ENCODE measurements around the gene MUC4. TPM values are rescaled to one million over a fixed set of nuclear protein-coding genes. Genes with fewer than 3 reads are reported as not detected.

MUC4 gene
- total RNA-seq, 2 experiments from 2014 or later: 0.03 to 0.26 TPM

DNA sequence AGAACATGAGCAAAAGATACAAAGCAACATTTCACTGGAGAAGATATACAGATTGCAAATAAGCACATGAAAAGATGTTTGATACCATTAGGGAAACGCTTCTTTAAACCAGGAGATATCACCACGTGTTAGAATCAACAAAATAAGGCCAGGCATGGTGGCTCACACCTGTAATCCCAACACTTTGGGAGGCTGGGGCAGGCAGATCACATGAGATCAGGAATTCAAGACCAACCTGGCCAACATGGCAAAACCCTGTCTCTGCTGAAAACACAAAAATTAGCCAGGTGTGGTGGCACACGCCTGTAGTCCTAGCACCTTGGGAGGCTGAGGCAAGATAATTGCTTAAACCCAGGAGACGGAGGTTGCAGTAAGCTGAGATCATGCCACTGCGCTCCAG lies 111.4 kb downstream of the MUC4 start:
- H3K36me3 Mint-ChIP-seq: peaks cover 10% of the 10 kb centered on the region
- no peak for DNase-seq
- no peak overlapping the region for H3K4me3 Mint-ChIP-seq
- H3K9me3 Mint-ChIP-seq (ENCODE audit: low read depth): no peaks in the 10 kb centered on the region
- ATAC-seq: no peak
- H3K27me3 Mint-ChIP-seq: no peaks in the 10 kb centered on the region
- no peak overlapping the region for H3K27ac Mint-ChIP-seq
- no peaks in the 10 kb centered on the region for H3K4me1 Mint-ChIP-seq
- CTCF ChIA-PET: interaction anchor here (0.7 kb wide), 2 partner anchors 210 to 414 kb away, joined by 3 to 4 read pairs; no protein-coding TSS in a partner anchor

DNA sequence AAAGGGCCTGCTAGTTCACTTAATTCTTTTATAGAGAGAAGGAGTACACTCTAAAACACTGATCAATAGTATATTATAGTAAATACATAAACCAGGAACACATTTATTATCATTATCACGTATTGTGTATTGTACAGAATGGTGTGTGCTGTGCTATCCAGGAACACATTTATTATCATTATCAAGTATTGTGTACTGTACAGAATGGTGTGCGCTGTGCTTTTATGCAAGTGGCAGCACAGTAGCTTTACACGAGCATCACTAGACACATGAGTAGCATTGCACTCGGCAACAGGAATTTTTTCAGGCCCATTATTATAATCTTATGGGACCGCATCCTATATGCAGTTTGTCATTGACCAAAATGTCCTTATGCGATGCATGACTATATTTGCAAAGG lies 111.9 kb downstream of the MUC4 start:
- DNase-seq: no peak
- Mint-ChIP-seq H3K4me3 (no peak overlapping the region), H3K9me3 (ENCODE audit: low read depth) (no peaks in the 10 kb centered on the region), H3K36me3 (peaks cover 14% of the 10 kb centered on the region), H3K27me3 (no peaks in the 10 kb centered on the region), H3K27ac (no peak overlapping the region), H3K4me1 (no peaks in the 10 kb centered on the region)
- CTCF ChIA-PET: interaction anchor here (1.1 kb wide), 1 partner anchor 151 kb away, joined by 3 read pairs; no protein-coding TSS in a partner anchor
- no peak for ATAC-seq

DNA sequence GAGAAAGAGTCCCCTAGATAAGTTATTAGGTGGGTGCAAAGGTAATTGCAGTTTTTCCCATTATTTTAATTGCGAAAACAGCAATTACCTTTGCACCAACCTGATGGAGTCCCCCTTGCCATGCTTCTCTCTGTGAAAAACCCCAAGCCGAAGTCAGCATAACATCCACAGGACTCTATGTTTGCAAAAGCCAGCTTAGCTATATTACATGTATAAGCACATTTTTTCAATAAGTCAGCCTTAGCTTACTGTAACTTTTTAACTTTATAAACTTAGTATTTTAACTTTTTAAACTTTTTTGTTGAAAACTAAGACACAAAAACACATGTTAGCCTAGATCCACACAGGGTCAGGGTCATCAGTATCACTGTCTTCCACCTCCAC lies 112.3 kb downstream of the MUC4 start:
- H3K9me3 Mint-ChIP-seq (ENCODE audit: low read depth): no peaks in the 10 kb centered on the region
- CTCF ChIA-PET: interaction anchor here (1.1 kb wide), 1 partner anchor 151 kb away, joined by 3 read pairs; no protein-coding TSS in a partner anchor
- DNase-seq: no peak
- H3K36me3 Mint-ChIP-seq: peaks cover 14% of the 10 kb centered on the region
- no peaks in the 10 kb centered on the region for H3K27me3 Mint-ChIP-seq
- ATAC-seq: no peak
- H3K4me1 Mint-ChIP-seq: no peaks in the 10 kb centered on the region
- H3K4me3 Mint-ChIP-seq: no peak overlapping the region
- H3K27ac Mint-ChIP-seq: no peak overlapping the region

DNA sequence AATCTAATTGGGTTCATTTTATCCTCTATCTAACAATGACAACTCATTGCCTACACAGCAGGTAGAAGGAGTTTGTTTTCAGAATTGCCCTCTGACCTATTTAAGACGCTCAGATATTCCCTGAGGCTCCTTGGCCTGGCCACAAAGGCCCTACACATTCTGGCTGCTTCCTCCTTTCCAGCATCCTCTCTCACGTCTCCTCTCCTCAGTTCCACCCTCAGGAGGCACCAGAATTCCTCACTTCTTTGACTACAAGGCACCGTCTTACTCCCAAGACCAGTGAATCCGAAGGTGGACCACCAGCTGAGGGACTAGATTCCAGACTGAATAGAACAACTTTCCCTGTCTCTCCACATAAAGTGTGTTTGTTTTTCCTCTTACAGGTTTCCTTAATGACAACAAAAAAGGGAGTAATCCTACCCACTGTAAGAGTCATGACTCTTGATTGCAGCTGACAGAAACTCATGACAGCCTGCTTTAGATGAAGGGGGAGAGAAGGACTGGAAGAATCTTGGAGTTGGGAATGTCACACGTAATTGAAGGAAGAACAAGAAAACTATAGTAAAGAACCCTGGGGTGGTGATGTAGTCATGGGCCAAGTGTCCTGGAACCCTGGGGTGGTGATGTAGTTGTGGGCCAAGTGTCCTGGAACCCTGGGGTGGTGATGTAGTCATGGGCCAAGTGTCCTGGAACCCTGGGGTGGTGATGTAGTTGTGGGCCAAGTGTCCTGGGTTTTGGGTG lies 112.9 kb downstream of the MUC4 start:
- Mint-ChIP-seq H3K4me1 (no peaks in the 10 kb centered on the region), H3K36me3 (peaks cover 19% of the 10 kb centered on the region), H3K27me3 (no peaks in the 10 kb centered on the region), H3K9me3 (ENCODE audit: low read depth) (no peaks in the 10 kb centered on the region), H3K4me3 (no peak overlapping the region), H3K27ac (no peak overlapping the region)
- CTCF ChIA-PET: interaction anchor here (1.1 kb wide), 1 partner anchor 152 kb away, joined by 3 read pairs; no protein-coding TSS in a partner anchor
- ATAC-seq (no peak), DNase-seq (no peak)

DNA sequence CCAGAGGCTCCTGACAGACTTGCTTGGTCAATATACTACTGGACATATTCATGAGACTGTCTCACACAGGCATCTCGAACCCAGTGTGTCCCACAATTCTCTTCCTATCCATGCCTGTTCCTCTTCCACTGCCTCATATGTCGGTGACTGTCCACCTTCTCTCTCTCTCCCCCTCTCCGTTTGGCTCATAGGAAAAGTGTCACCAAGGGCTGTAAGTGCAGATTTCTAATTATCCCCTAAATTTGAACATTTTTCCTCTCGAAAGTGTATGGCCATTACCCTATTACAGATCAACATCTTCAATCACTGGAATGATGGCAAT lies 113.4 kb downstream of the MUC4 start:
- ATAC-seq (no peak), DNase-seq (no peak)
- CTCF ChIA-PET: no interaction called here
- no peaks in the 10 kb centered on the region for H3K27me3 Mint-ChIP-seq
- H3K36me3 Mint-ChIP-seq: peaks cover 24% of the 10 kb centered on the region
- H3K27ac Mint-ChIP-seq: no peak overlapping the region
- H3K4me3 Mint-ChIP-seq: no peak overlapping the region
- H3K9me3 Mint-ChIP-seq (ENCODE audit: low read depth): no peaks in the 10 kb centered on the region
- no peaks in the 10 kb centered on the region for H3K4me1 Mint-ChIP-seq

DNA sequence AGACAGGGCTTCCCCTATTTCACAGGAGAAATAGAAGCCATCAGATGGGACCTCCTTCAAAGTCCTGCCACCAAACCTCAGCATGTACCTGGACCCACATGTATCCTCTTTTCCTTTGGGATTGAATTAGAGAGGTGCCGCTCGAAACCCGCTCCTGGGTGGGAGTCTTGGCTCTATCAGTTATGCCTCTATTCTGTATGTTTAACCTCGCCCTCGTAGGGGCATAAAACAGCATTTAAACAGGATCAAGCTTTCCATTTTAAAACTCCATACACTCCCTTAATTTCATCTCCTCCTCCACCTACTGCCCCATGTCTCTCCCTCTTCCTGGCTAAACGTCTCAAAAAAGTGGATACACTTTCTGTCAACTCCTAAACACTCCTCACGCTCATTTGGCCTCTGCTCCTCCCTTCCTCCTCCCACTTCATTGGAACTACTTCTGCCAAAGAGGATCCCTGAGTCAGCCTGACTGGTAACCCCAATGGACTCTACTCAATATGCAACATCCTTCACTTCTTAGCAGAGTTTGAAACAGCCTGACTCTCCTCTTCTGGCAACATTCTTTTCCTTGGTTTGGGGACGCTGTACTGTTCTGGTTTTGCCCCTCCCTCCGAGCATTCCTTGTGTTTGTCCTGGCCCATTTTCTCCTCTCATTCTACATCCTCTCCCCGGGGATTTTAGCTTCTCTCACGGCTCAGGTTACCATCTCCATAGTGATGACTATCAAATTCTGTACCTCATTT lies 114.0 kb downstream of the MUC4 start:
- no peak for DNase-seq
- CTCF ChIA-PET: interaction anchor here (1.3 kb wide), 1 partner anchor 12 kb away, joined by 5 read pairs; no protein-coding TSS in a partner anchor
- ATAC-seq: no peak
- Mint-ChIP-seq H3K4me1 (no peaks in the 10 kb centered on the region), H3K36me3 (peaks cover 27% of the 10 kb centered on the region), H3K4me3 (no peak overlapping the region), H3K9me3 (ENCODE audit: low read depth) (no peaks in the 10 kb centered on the region), H3K27me3 (no peaks in the 10 kb centered on the region), H3K27ac (no peak overlapping the region)

Small RNA genes within 50 kb of the gene (microRNA-seq; reads per million reads assigned to microRNA genes)
- 3.8 reads per million for gene MIR570

Other genes with a start within 250 kb of the MUC4 start
- 1 to 10 TPM in 1 of 2 experiments, not detected in 1; 9.3 TPM for gene APOD, start 228.0 kb downstream of the MUC4 start, total RNA-seq
- 1 to 10 TPM in 1 of 2 experiments, under 1 TPM in 1; 0.85 to 1.9 TPM for gene MUC20, start 91.0 kb downstream of the MUC4 start, total RNA-seq
- 100 to 1,000 TPM; 150 to 177 TPM for gene TNK2, start 96.6 kb upstream of the MUC4 start, total RNA-seq

All from activated CD8-positive, alpha-beta memory T cell treated with anti-CD3 and anti-CD28 coated beads, Interleukin-2, amount 10 ng/mL, durations not matched to agents 7 days and 5 days (primary cell).